HepG2 (cell line): ENCODE results near the gene BMP6. TPM values are rescaled to one million over a fixed set of nuclear protein-coding genes. Genes with fewer than 3 reads are reported as not detected.
A peak's percentile ranks its signal among the peaks of the same experiment; 100 is the strongest.

Experiments used
- ATAC-seq: fragments of 200-7000 bp; cut with Tn5 transposase; 3 replicates; pipeline ENCODE4 v1.9.1; 2020; ENCODE audit warnings: mild to moderate bottlenecking, moderate library complexity
- BruUV-seq: library from RNA; stranded (reverse); fragments of 400-500 nt; replicated peaks from 2 replicates; lab custom pipeline; 2021; lab: Mats Ljungman, UMichigan
- CTCF ChIA-PET: fragments of 300-600 bp; formaldehyde crosslinking; extraction: SDS; loops from one replicate; lab custom pipeline; 2021; ENCODE audit warnings: low total read pairs, inconsistent platforms, low intra/inter-chr PET ratio; lab: Yijun Ruan, JAX
- POLR2A ChIA-PET: fragments of 350-600 bp; sonication (Branson Sonifier 250); formaldehyde crosslinking; loops from one replicate; lab custom pipeline; 2020; ENCODE audit warnings: antibody characterized with exemption, inconsistent platforms; lab: Yijun Ruan, JAX
- DNase-seq: peaks from one replicate; pipeline ENCODE4 v3.0.0-alpha.2; 2015; ENCODE audit warnings: low spot score
- FAIRE-seq: peaks from 3 replicates; lab custom pipeline; 2011; peaks lifted over from hg19 to GRCh38; lab: Jason Lieb, UNC
- H2AFZ ChIP-seq: one replicate; pipeline ENCODE4 v1.6.1; 2011; ENCODE audit warnings: low read length, inconsistent platforms
- H3K27ac ChIP-seq: fragments of 300-600 bp; 3 replicates; pipeline ENCODE4 v1.8.0; 2011; ENCODE audit warnings: mixed run types, mild to moderate bottlenecking, mixed read lengths, low read length, inconsistent platforms; ENCODE audit not compliant: insufficient read depth; ENCODE audit errors: extremely low read length
- H3K27me3 ChIP-seq, 2 experiments: fragments of 200-600 bp in 1 of 2; 2 replicates in 1 of 2; 3 replicates in 1 of 2; pipeline versions ENCODE4 v1.6.0 to v1.8.0; 2011; ENCODE audit warnings: low read length in 2 of 2, mild to moderate bottlenecking in 2 of 2, moderate library complexity in 2 of 2, inconsistent platforms in 1 of 2; ENCODE audit not compliant: insufficient read depth in 2 of 2, control insufficient read depth in 1 of 2
- H3K36me3 ChIP-seq, 2 experiments: fragments of 200-600 bp in 1 of 2; replicated peaks in 1 of 2; 2 replicates in 1 of 2; 3 replicates in 1 of 2; pipeline versions ENCODE4 v1.5.1 to v1.8.0; 2011; ENCODE audit warnings: low read length in 2 of 2, inconsistent platforms in 1 of 2; ENCODE audit not compliant: insufficient read depth in 2 of 2, control insufficient read depth in 1 of 2
- H3K4me1 ChIP-seq: 2 replicates; pipeline ENCODE4 v1.5.1; 2012; ENCODE audit warnings: low read length, inconsistent platforms; ENCODE audit not compliant: insufficient read depth
- H3K4me2 ChIP-seq: 2 replicates; pipeline ENCODE4 v1.6.0; 2011; ENCODE audit warnings: low read depth, low read length, inconsistent platforms
- H3K4me3 ChIP-seq, 3 experiments: fragments of 200-600 bp in 1 of 3; sonication (generic), shearing (Covaris generic) in 1 of 3; replicated peaks in 1 of 3; 2 replicates each; pipeline ENCODE4 v1.5.1; 2011 to 2016; ENCODE audit warnings: low read length in 3 of 3, inconsistent platforms in 2 of 3, low read depth in 2 of 3, mild to moderate bottlenecking in 2 of 3, control low read depth in 1 of 3, mixed read lengths in 1 of 3; ENCODE audit not compliant: insufficient read depth in 1 of 3
- H3K79me2 ChIP-seq: one replicate; pipeline ENCODE4 v1.6.1; 2011; ENCODE audit warnings: low read length, inconsistent platforms; ENCODE audit not compliant: insufficient read depth
- H3K9ac ChIP-seq: 2 replicates; pipeline ENCODE4 v1.6.0; 2011; ENCODE audit warnings: mild to moderate bottlenecking, low read depth, low read length, inconsistent platforms; ENCODE audit not compliant: insufficient read depth
- H3K9me3 ChIP-seq: 2 replicates; pipeline ENCODE4 v1.5.1; 2012; ENCODE audit warnings: mild to moderate bottlenecking, low read length
- H4K20me1 ChIP-seq: 2 replicates; pipeline ENCODE4 v1.6.0; 2011; ENCODE audit warnings: inconsistent platforms, mild to moderate bottlenecking, low read length, moderate library complexity; ENCODE audit not compliant: insufficient read depth
- ASH2L ChIP-seq: fragments of 300-600, 200-600 bp; sonication (generic); IDR thresholded peaks from 2 replicates; pipeline ENCODE4 v1.7.0; 2017; ENCODE audit warnings: low read depth, mild to moderate bottlenecking, moderate library complexity, mixed read lengths, low read length; ENCODE audit not compliant: insufficient read length
- GLI4 ChIP-seq: sonication (generic); formaldehyde crosslinking; IDR thresholded peaks from 2 replicates; pipeline ENCODE4 v1.5.1; 2020; ENCODE audit warnings: missing genetic modification reagents, mild to moderate bottlenecking, moderate library complexity, borderline replicate concordance
- HOXD1 ChIP-seq: sonication (generic); formaldehyde crosslinking; IDR thresholded peaks from 2 replicates; pipeline ENCODE4 v1.5.0; 2020; ENCODE audit warnings: missing genetic modification reagents
- MAFF ChIP-seq: IDR thresholded peaks from 2 replicates; pipeline ENCODE4 v1.6.1; 2011; ENCODE audit warnings: low read depth, low read length, improper control_type of control experiment
- MAFK ChIP-seq, 2 experiments: IDR thresholded peaks in 1 of 2; conservative IDR thresholded peaks in 1 of 2; 2 replicates each; pipeline ENCODE4 v1.6.1; 2011; ENCODE audit warnings: improper control_type of control experiment in 2 of 2, low read length in 2 of 2
- MTF1 ChIP-seq: sonication (generic); formaldehyde crosslinking; IDR thresholded peaks from 2 replicates; pipeline ENCODE4 v1.5.0; 2020; ENCODE audit warnings: missing genetic modification reagents
- NR2F1 ChIP-seq, 2 experiments: fragments of 450-650 bp in 1 of 2; formaldehyde crosslinking in 1 of 2; IDR thresholded peaks; 2 replicates each; pipeline versions ENCODE4 v1.5.0 to v1.6.1; 2016 to 2020; ENCODE audit warnings: mild to moderate bottlenecking in 1 of 2, missing compliant biosample characterization in 1 of 2, missing genetic modification reagents in 1 of 2, moderate library complexity in 1 of 2
- POLR2G ChIP-seq: fragments of 200-400 bp; formaldehyde crosslinking; IDR thresholded peaks from 2 replicates; pipeline ENCODE4 v1.6.1; 2018; ENCODE audit warnings: mild to moderate bottlenecking, low read depth, low read length, moderate library complexity
- ZMYM2 ChIP-seq: sonication (generic); formaldehyde crosslinking; IDR thresholded peaks from 2 replicates; pipeline ENCODE4 v1.8.0; 2022; ENCODE audit warnings: mild to moderate bottlenecking, missing genetic modification reagents
- WGBS: methylation state at CpG from one replicate; pipeline ENCODE4 v1.1.6; 2017; ENCODE audit warnings: low lambda C conversion rate; 5-methylcytosine and 5-hydroxymethylcytosine counted together
- in situ Hi-C: cut with HindIII; loops from 2 replicates; pipeline ENCODE4 v1.10.0; 2017; ENCODE audit warnings: low pct_unique_long_range_greater_than_20kb; ENCODE audit not compliant: extremely low pct_ligation_motif_present
- intact Hi-C: fragments of 100-400 bp; cut with micrococcal nuclease; formaldehyde crosslinking; loops from one replicate; pipeline ENCODE4 v1.10.0; 2022; ENCODE audit not compliant: unreplicated experiment
- polyA plus RNA-seq, 8 experiments: library from polyadenylated mRNA; depleted of rRNA in 3 of 8; stranded (reverse) in 7 of 8; unstranded in 1 of 8; fragments of >200 nt; fragmentation: Illumina TruSeq in 4 of 8; extraction: Trizol in 4 of 8; gene quantifications; 2 replicates each; pipeline versions ENCODE4 v1.2.1 to v1.2.3, GENCODE V29; 2011 to 2016; ENCODE audit warnings: low read depth in 4 of 8, missing spikeins in 1 of 8, mixed read lengths in 1 of 8; ENCODE audit not compliant: insufficient read depth in 1 of 8
- total RNA-seq, 5 experiments: library from RNA; depleted of rRNA; stranded (reverse); fragments of >200 nt; fragmentation: Illumina TruSeq; extraction: Trizol; gene quantifications; 2 replicates each; pipeline ENCODE4 v1.2.3, GENCODE V29; 2016; ENCODE audit warnings: low read depth in 1 of 5

The BMP6 gene
- total and polyA plus RNA-seq, 2 of the 13 experiments (the other 11 are each of a cell fraction or from before 2014, with no cell fraction given), result 0.09 to 0.18 TPM

DNA sequence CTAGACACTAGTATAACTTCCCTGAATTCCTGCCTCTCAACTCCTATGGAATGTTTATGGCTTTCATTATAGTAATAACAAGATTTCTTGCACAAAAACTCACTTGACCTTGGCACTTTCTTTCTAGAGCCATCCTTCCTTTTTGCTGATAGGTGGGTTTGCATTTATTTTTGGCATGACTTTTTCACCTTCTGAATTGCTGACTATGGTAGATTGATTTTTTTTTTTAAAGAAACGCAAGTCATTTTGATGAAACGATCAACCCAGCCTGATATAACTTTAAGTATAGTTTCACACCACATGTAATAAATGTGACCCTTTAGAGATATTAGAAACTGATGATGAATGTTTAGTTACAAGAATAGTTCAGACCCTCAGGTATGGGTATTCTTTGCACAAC lies 61.8 kb downstream of the BMP6 start:
- POLR2A ChIA-PET, result no interaction called here
- FAIRE-seq, result no peak

DNA sequence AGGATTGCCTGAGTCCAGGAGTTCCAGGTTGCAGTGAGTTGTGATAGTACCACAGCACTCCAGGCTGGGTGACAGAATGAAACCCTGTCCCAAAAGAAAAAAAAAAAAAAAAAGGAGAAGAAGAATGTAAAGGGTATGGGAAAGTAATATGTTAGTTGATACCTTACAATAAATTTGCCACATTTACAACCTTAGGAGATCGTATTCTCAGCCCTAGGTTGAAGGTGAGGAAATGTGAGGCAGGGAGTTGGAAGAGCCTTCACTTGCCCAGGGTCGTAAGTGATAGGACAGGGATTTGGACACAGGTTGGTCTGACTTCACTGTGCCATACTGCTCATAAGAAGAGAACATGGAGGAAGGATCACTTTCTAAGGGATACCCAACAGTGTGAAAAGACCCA lies 68.6 kb downstream of the BMP6 start:
- Histone ChIP-seq H3K79me2 (no peaks in the 10 kb centered on the region), H3K4me3 (no peak overlapping the region), H3K4me1 (no peaks in the 10 kb centered on the region), H3K4me2 (no peak overlapping the region), H3K36me3 (no peaks in the 10 kb centered on the region), H3K9me3 (no peaks in the 10 kb centered on the region), H4K20me1 (no peaks in the 10 kb centered on the region), H3K27me3 (peaks cover 2 to 26% of the 10 kb centered on the region in 2 experiments; a peak in 3 of 5 replicates), H3K9ac (no peak overlapping the region), H3K27ac (no peak overlapping the region), H2AFZ (no peak overlapping the region)
- no peak for DNase-seq
- in situ Hi-C loops, result no loop called here
- no peak for ATAC-seq
- BruUV-seq, result no TSS peak
- ChIA-PET POLR2A (no interaction called here), CTCF (no interaction called here)
- TF ChIP-seq POLR2G (no peak), MTF1 (CRISPR knock-in tag) (no peak), ASH2L (no peak), HOXD1 (CRISPR knock-in tag) (no peak), ZMYM2 (CRISPR knock-in tag) (no peak), NR2F1 (CRISPR knock-in tag; IDR thresholded peaks at IDR 0.05) (no peak)
- intact Hi-C loops, result no loop called here
- 0% methylated on average over 2 of the region's 2 CpGs for WGBS
- no peak for FAIRE-seq

More for the DNA sequence above, 61.8 kb downstream of the BMP6 start:
- peaks cover 4 to 54% of the 10 kb centered on the region in 2 experiments; a peak in 4 of 5 replicates for H3K27me3 ChIP-seq
- H3K4me3 ChIP-seq, result no peak overlapping the region
- ATAC-seq, result no peak
- no peak overlapping the region for H3K9ac ChIP-seq
- intact Hi-C loops, result no loop called here
- H3K4me1 ChIP-seq, result no peaks in the 10 kb centered on the region
- CTCF ChIA-PET, result no interaction called here
- no peak for DNase-seq
- peak; percentile 52 to 83; a peak in 3 of 4 replicates for TF ChIP-seq MAFK (conservative IDR thresholded peaks at IDR 0.05 in 1 of 2, IDR thresholded peaks at IDR 0.05 in 1 of 2; ENCODE audit: low read length in 2 of 2)
- TF ChIP-seq MAFF, result peak; percentile 75
- no peak for TF ChIP-seq GLI4 (CRISPR knock-in tag)
- no peaks in the 10 kb centered on the region for H3K36me3 ChIP-seq
- H4K20me1 ChIP-seq, result no peaks in the 10 kb centered on the region
- in situ Hi-C loops, result no loop called here
- H3K27ac ChIP-seq, result no peak overlapping the region
- H3K9me3 ChIP-seq, result no peaks in the 10 kb centered on the region
- WGBS, result 36% methylated on average over 2 of the region's 2 CpGs
- H2AFZ ChIP-seq, result no peak overlapping the region
- no TSS peak for BruUV-seq
- no peaks in the 10 kb centered on the region for H3K79me2 ChIP-seq
- H3K4me2 ChIP-seq, result no peak overlapping the region
